ENCODE data around the gene PTPRO. TPM values are rescaled to one million over a fixed set of nuclear protein-coding genes. Genes with fewer than 3 reads are reported as not detected.

PTPRO gene
- total RNA-seq, 4 donors from 2014 or later = 1.5 to 15.3 (median 8.0) TPM

DNA sequence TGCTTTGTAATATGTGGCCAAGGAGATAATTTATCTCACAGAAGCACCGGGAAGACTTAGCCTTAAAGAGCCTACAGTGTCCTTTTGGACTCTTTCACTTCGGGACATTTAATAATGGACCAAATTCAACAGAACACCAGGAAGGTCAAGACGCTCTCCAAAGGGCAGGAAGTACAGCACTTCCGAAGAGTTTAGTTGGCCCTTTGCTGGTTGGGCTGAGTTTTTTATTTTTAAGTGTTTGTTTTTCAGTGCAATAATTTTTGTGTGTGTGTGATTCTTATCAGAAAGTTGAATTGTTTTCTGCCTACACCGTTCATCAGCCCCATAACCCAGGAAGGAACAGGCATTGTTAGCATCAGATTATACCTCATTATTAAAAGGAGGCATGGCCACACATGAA is 273.9 kb downstream of the PTPRO start:
- H3K4me3 ChIP-seq = no peak overlapping the region
- intact Hi-C loops (cut with DNase I; ENCODE audit: low total_unique reads) = no loop called here
- H3K9me3 ChIP-seq = no peaks in the 10 kb centered on the region
- TF ChIP-seq, protein P1, sequence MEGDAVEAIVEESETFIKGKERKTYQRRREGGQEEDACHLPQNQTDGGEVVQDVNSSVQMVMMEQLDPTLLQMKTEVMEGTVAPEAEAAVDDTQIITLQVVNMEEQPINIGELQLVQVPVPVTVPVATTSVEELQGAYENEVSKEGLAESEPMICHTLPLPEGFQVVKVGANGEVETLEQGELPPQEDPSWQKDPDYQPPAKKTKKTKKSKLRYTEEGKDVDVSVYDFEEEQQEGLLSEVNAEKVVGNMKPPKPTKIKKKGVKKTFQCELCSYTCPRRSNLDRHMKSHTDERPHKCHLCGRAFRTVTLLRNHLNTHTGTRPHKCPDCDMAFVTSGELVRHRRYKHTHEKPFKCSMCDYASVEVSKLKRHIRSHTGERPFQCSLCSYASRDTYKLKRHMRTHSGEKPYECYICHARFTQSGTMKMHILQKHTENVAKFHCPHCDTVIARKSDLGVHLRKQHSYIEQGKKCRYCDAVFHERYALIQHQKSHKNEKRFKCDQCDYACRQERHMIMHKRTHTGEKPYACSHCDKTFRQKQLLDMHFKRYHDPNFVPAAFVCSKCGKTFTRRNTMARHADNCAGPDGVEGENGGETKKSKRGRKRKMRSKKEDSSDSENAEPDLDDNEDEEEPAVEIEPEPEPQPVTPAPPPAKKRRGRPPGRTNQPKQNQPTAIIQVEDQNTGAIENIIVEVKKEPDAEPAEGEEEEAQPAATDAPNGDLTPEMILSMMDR (IDR thresholded peaks at IDR 0.05) = no peak
- no peak for TF ChIP-seq POLR2A (IDR thresholded peaks at IDR 0.05)
- H3K4me1 ChIP-seq = peaks cover 0 to 9% of the 10 kb centered on the region in 2 donors
- H3K36me3 ChIP-seq = no peaks in the 10 kb centered on the region
- H3K27me3 ChIP-seq = no peaks in the 10 kb centered on the region
- DNase-seq = no peak
- peak overlapping the region; percentile 53 to 57 for H3K27ac ChIP-seq

- no peaks in the 10 kb centered on the region for H3K9me3 ChIP-seq
- no peaks in the 10 kb centered on the region for H3K36me3 ChIP-seq
- TF ChIP-seq, protein P1 (IDR thresholded peaks at IDR 0.05) = no peak
- TF ChIP-seq POLR2A (IDR thresholded peaks at IDR 0.05) = no peak
- H3K4me3 ChIP-seq = no peak overlapping the region
- DNase-seq = no peak
- no peak overlapping the region for H3K27ac ChIP-seq
- H3K4me1 ChIP-seq = peaks cover 0 to 9% of the 10 kb centered on the region in 2 donors
- intact Hi-C loops (cut with DNase I; ENCODE audit: low total_unique reads) = no loop called here
- H3K27me3 ChIP-seq = no peaks in the 10 kb centered on the region
Measured at GRCh38 chr12:15597125-15597830, 275.0 kb downstream of the PTPRO start.

GRCh38 chr12:15599266-15600037 is 277.1 kb downstream of the PTPRO start:
- intact Hi-C loops (cut with DNase I; ENCODE audit: low total_unique reads) = no loop called here
- Histone ChIP-seq H3K36me3 (no peaks in the 10 kb centered on the region), H3K27me3 (no peaks in the 10 kb centered on the region), H3K4me1 (peaks cover 0 to 9% of the 10 kb centered on the region in 2 donors), H3K4me3 (no peak overlapping the region), H3K9me3 (no peaks in the 10 kb centered on the region), H3K27ac (peak overlapping the region; percentile 49 to 65)
- peak; percentile 28 to 66 for DNase-seq
- TF ChIP-seq, protein P1 (IDR thresholded peaks at IDR 0.05) = no peak
- TF ChIP-seq POLR2A (IDR thresholded peaks at IDR 0.05) = no peak

DNA sequence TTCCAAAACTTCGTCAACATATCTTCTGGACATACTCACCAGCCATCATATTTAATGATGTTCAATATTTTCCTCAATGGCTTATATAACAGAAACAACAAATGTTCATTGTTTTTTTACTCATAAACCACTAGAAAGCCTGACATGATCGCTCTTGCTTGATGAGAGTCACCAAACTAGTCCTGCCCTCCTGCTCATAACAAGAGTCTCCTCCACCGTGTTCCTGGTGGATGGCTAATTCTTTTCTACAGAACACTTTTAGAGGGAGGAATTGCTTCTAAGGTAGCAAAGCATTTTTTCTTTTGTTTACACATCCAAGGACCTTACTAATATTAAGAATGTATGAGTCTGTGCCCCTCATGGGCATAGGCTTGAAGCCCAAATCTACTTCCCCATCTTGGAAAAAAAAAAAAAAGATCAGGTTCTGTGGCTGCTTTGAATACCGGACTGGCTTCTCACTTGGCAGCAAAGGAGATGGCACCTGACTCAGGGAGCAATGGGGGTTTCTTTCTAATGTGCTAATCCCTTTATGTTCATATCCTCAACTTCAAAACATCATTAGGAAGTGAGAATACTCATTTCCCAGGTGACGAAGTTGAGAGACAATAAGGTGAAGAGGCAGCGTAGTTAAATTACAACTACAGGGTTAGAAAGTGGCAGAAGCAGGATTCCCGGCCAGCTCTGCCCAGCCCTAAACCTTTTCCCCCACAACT is 278.1 kb downstream of the PTPRO start:
- H3K27me3 ChIP-seq = no peaks in the 10 kb centered on the region
- H3K27ac ChIP-seq = peak overlapping the region in 1 of 2 donors; percentile 65
- intact Hi-C loops (cut with DNase I; ENCODE audit: low total_unique reads) = no loop called here
- H3K36me3 ChIP-seq = no peaks in the 10 kb centered on the region
- H3K9me3 ChIP-seq = no peaks in the 10 kb centered on the region
- no peak for DNase-seq
- H3K4me1 ChIP-seq = peaks cover 0 to 9% of the 10 kb centered on the region in 2 donors
- TF ChIP-seq, protein P1 (IDR thresholded peaks at IDR 0.05) = no peak
- no peak for TF ChIP-seq POLR2A (IDR thresholded peaks at IDR 0.05)
- no peak overlapping the region for H3K4me3 ChIP-seq
